Muscle layer of duodenum (tissue), 2 donors: ENCODE measurements around the gene GALNT15.

Experiments
- H3K27ac ChIP-seq: one replicate; pipeline ENCODE4 v1.7.0; 2013; ENCODE audit warnings: mild to moderate bottlenecking, low read length
- H3K27me3 ChIP-seq: one replicate; pipeline ENCODE4 v1.7.0; 2013; ENCODE audit warnings: low read depth, mild to moderate bottlenecking, control low read depth, low read length
- H3K36me3 ChIP-seq, 2 donors: one replicate each; pipeline ENCODE4 v1.7.0; 2013; ENCODE audit warnings: low read length in 2 of 2, control low read depth in 1 of 2, mild to moderate bottlenecking in 1 of 2; ENCODE audit not compliant: insufficient read depth in 2 of 2, control insufficient read depth in 1 of 2
- H3K4me1 ChIP-seq, 2 donors: one replicate each; pipeline ENCODE4 v1.7.0; 2013; ENCODE audit warnings: low read length in 2 of 2, mild to moderate bottlenecking in 2 of 2, control low read depth in 1 of 2, moderate library complexity in 1 of 2; ENCODE audit not compliant: insufficient read depth in 2 of 2, control insufficient read depth in 1 of 2
- H3K4me3 ChIP-seq, 2 donors: one replicate each; pipeline ENCODE4 v1.7.0; 2013; ENCODE audit warnings: low read length in 2 of 2, low read depth in 1 of 2, mild to moderate bottlenecking in 1 of 2
- H3K9me3 ChIP-seq, 2 donors: one replicate each; pipeline ENCODE4 v1.7.0; 2013; ENCODE audit warnings: low read length in 2 of 2, control low read depth in 1 of 2, mild to moderate bottlenecking in 1 of 2; ENCODE audit not compliant: control insufficient read depth in 1 of 2
- donor health status: healthy.

The GALNT15 gene

GRCh38 chr3:16257309-16257708 is 82.8 kb downstream of the GALNT15 start:
- Histone ChIP-seq H3K9me3 (no peaks in the 10 kb centered on the region), H3K36me3 (peaks cover 20 to 29% of the 10 kb centered on the region in 2 donors), H3K4me3 (no peak overlapping the region), H3K27me3 (no peaks in the 10 kb centered on the region), H3K4me1 (no peaks in the 10 kb centered on the region), H3K27ac (no peak overlapping the region)

DNA sequence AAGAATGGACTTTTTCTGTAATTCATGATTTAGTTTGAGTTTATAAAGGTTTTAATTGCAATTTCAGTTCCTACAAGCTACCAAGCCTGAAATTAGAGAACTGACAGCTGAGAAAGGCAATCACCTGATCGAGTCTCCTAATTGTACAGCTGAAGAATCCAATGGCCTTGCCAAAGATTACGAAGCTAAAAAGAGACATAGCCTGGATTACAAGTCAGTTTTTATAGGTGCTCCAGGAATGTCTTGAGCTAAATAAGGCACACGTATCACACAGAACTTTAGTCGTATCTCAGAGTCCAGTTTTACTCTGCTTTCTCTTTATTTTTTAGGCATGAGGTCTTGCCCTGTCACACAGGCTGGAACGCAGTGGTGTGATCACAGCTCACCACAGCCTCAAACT is 83.7 kb downstream of the GALNT15 start:
- Histone ChIP-seq H3K27ac (no peak overlapping the region), H3K9me3 (no peaks in the 10 kb centered on the region), H3K27me3 (no peaks in the 10 kb centered on the region), H3K4me1 (peaks cover 0 to 7% of the 10 kb centered on the region in 2 donors), H3K4me3 (no peak overlapping the region), H3K36me3 (peaks cover 20 to 29% of the 10 kb centered on the region in 2 donors)

DNA sequence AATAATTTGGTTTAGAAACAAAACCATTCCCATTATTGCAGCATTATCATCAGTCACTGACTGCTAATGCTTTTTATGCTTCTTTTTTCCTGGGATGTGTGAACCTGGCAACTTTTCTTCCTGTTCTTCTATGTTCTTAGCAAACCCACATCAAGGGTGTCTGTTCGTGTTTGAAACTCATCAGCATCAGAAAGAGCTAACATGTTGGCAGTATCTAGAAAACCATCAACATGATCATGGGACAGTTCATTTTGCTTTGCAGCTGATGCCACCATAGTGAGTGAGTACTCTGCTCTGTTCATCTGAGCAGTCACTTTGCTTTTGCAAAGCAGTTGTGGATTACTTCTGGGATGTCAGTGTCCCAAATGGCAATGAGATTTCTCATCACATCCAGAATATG is 84.4 kb downstream of the GALNT15 start:
- H3K4me3 ChIP-seq = no peak overlapping the region
- no peak overlapping the region for H3K27ac ChIP-seq
- H3K27me3 ChIP-seq = no peaks in the 10 kb centered on the region
- no peaks in the 10 kb centered on the region for H3K9me3 ChIP-seq
- H3K4me1 ChIP-seq = peaks cover 0 to 13% of the 10 kb centered on the region in 2 donors
- H3K36me3 ChIP-seq = peaks cover 20 to 29% of the 10 kb centered on the region in 2 donors

- peaks cover 20 to 33% of the 10 kb centered on the region in 2 donors for H3K36me3 ChIP-seq
- H3K27me3 ChIP-seq = no peaks in the 10 kb centered on the region
- no peaks in the 10 kb centered on the region for H3K9me3 ChIP-seq
- peaks cover 0 to 16% of the 10 kb centered on the region in 2 donors for H3K4me1 ChIP-seq
- no peak overlapping the region for H3K4me3 ChIP-seq
- no peak overlapping the region for H3K27ac ChIP-seq
These were observed 85.6 kb downstream of the GALNT15 start for GRCh38 chr3:16260046-16260445.

DNA sequence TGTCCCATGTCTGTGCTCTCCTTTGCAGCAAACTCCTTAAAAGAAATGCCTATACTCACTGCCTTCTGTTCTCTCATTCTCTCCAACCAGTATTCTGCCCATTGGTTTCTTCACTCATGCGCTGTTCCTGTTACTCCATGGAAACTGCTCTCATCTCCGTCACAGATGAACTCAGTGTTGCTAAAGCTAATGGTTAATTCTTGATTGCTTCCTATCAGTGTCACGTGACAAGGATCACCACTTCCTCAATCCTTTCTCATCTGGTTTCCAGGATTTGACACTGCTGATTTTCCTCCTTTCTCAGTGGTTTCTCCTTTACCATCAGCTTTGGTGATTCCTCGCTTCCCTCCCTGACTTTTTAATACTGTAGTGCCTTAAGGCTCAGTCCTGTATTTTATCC is 87.7 kb downstream of the GALNT15 start:
- Histone ChIP-seq H3K4me3 (no peak overlapping the region), H3K4me1 (peaks cover 0 to 32% of the 10 kb centered on the region in 2 donors), H3K27ac (no peak overlapping the region), H3K27me3 (no peaks in the 10 kb centered on the region), H3K36me3 (peaks cover 20 to 29% of the 10 kb centered on the region in 2 donors), H3K9me3 (no peaks in the 10 kb centered on the region)

- H3K27me3 ChIP-seq = no peaks in the 10 kb centered on the region
- peak overlapping the region; percentile 96 to 97 for H3K4me3 ChIP-seq
- peak overlapping the region; percentile 90 for H3K27ac ChIP-seq
- H3K9me3 ChIP-seq = no peaks in the 10 kb centered on the region
- peaks cover 0 to 35% of the 10 kb centered on the region in 2 donors for H3K4me1 ChIP-seq
- peaks cover 14 to 20% of the 10 kb centered on the region in 2 donors for H3K36me3 ChIP-seq
These were observed 89.8 kb downstream of the GALNT15 start for GRCh38 chr3:16264174-16264707.

- H3K9me3 ChIP-seq = no peaks in the 10 kb centered on the region
- H3K27ac ChIP-seq = peak within 1 kb of the TSS; percentile 96
- H3K27me3 ChIP-seq = no peaks in the 10 kb centered on the region
- H3K4me3 ChIP-seq = peak within 1 kb of the TSS; percentile 96 to 97
- H3K36me3 ChIP-seq = peaks cover 10 to 14% of the 10 kb centered on the region in 2 donors
- peaks cover 0 to 35% of the 10 kb centered on the region in 2 donors for H3K4me1 ChIP-seq
These were observed 90.4 kb downstream of the GALNT15 start, which contains the start of the genes DPH3 and OXNAD1 for GRCh38 chr3:16264708-16265454. Gene DPH3, minus strand, starts transcription at chr3:16264943. Its CDS starts 67 bp downstream, at chr3:16264876. Gene OXNAD1, plus strand, starts transcription at chr3:16265212. Its CDS starts 5,741 bp downstream, at chr3:16270953.

- Histone ChIP-seq H3K4me1 (peaks cover 0 to 35% of the 10 kb centered on the region in 2 donors), H3K36me3 (peaks cover 5 to 12% of the 10 kb centered on the region in 2 donors), H3K9me3 (no peaks in the 10 kb centered on the region), H3K27me3 (no peaks in the 10 kb centered on the region), H3K27ac (peak overlapping the region; percentile 96), H3K4me3 (peak overlapping the region; percentile 96 to 97)
These were observed 90.9 kb downstream of the GALNT15 start for GRCh38 chr3:16265455-16265786.

DNA sequence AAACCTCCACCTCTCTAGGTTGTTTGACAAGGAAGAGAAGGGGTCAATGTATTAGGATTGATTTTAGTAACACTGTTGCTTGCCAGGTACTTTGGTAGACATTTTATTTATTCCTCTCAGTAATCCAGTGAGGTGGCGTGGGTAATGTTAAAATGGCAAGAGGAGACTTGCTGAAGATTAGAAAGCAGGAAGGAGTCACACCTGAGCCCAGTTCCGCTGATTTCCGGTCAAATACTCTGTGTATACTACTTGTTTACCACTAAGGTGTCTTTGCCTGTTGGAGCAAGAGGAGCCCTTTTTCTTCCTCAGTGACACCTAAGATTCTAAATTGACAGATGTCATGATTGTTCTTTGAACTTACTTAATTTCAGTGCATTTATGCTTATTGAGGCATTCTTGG is 92.2 kb downstream of the GALNT15 start:
- Histone ChIP-seq H3K9me3 (no peaks in the 10 kb centered on the region), H3K27me3 (no peaks in the 10 kb centered on the region), H3K36me3 (peaks cover 5 to 20% of the 10 kb centered on the region in 2 donors), H3K27ac (no peak overlapping the region), H3K4me1 (peaks cover 0 to 35% of the 10 kb centered on the region in 2 donors), H3K4me3 (peak overlapping the region in 1 of 2 donors; percentile 3)

- H3K9me3 ChIP-seq = no peaks in the 10 kb centered on the region
- H3K36me3 ChIP-seq = peaks cover 11 to 31% of the 10 kb centered on the region in 2 donors
- peaks cover 0 to 16% of the 10 kb centered on the region in 2 donors for H3K4me1 ChIP-seq
- H3K4me3 ChIP-seq = no peak overlapping the region
- H3K27me3 ChIP-seq = no peaks in the 10 kb centered on the region
- no peak overlapping the region for H3K27ac ChIP-seq
These were observed 96.4 kb downstream of the GALNT15 start for GRCh38 chr3:16270855-16271254.

DNA sequence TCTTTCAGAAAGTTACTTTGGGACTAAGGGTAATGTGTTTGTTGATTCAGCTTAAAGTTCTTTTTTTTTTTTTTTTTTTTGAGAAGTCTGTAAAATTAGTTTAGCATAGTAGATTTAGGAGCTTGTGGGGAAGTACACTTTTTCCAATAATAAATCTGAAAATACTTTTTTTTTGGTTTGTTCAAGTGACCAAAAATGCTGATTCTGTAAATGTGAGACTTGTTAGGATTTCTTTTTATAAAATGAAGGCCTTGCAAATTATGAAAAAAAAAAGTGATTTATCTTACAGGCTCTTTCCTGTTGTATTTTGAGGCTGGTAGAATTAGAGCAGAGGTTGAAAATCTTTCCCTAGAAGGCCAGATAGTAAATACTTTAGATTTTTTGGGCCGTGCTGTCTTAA is 98.1 kb downstream of the GALNT15 start:
- Histone ChIP-seq H3K27ac (no peak overlapping the region), H3K27me3 (no peaks in the 10 kb centered on the region), H3K4me3 (no peak overlapping the region), H3K4me1 (no peaks in the 10 kb centered on the region), H3K9me3 (no peaks in the 10 kb centered on the region), H3K36me3 (peaks cover 16 to 31% of the 10 kb centered on the region in 2 donors)
